Measurements from ENCODE around the gene ABCA7.

DNA sequence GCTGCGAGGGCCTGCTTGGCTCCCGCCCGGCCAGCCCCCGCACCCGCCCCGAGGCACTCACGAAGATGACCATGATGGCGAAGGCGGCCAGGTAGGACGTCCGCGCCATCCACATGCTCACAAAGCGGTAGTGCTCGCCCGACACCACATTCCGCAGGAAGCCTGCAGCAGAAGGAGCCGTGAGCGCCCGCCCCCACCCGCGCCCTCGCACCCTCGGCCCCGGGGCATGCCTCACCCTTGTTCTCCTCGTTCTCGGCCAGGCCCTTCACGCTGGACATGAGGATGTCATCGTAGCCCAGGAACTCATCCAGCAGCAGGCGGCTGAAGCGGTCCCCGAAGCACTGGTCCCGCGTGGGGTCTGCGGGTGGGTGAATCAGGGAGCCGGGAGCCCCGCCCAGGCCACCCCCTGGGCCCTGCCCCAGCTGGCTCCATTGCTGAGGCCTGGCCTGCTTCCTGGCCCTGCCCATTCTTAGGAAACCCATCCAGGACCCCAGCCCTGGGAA is 28.0 kb upstream of the ABCA7 start:
- TF ChIP-seq POLR2AphosphoS5 (IDR thresholded peaks at IDR 0.05; ENCODE audit: low read depth, low read length) (no peak), NR2C2 (CRISPR knock-in tag; IDR thresholded peaks at IDR 0.05; ENCODE audit: borderline replicate concordance) (no peak), RNF2 (conservative IDR thresholded peaks at IDR 0.05; ENCODE audit: low read depth) (no peak), HNRNPK (IDR thresholded peaks at IDR 0.05; ENCODE audit: low read depth, low read length, poor library complexity, severe bottlenecking) (no peak), FOXK2 (IDR thresholded peaks at IDR 0.05) (no peak)
- TF ChIP-seq, protein P1, sequence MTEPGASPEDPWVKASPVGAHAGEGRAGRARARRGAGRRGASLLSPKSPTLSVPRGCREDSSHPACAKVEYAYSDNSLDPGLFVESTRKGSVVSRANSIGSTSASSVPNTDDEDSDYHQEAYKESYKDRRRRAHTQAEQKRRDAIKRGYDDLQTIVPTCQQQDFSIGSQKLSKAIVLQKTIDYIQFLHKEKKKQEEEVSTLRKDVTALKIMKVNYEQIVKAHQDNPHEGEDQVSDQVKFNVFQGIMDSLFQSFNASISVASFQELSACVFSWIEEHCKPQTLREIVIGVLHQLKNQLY (CRISPR knock-in tag; IDR thresholded peaks at IDR 0.05) = no peak
- TF ChIP-seq, protein P2, sequence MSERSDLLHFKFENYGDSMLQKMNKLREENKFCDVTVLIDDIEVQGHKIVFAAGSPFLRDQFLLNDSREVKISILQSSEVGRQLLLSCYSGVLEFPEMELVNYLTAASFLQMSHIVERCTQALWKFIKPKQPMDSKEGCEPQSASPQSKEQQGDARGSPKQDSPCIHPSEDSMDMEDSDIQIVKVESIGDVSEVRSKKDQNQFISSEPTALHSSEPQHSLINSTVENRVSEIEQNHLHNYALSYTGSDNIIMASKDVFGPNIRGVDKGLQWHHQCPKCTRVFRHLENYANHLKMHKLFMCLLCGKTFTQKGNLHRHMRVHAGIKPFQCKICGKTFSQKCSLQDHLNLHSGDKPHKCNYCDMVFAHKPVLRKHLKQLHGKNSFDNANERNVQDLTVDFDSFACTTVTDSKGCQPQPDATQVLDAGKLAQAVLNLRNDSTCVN (CRISPR knock-in tag; IDR thresholded peaks at IDR 0.05; ENCODE audit: borderline replicate concordance) = no peak
- TF ChIP-seq, protein P3, sequence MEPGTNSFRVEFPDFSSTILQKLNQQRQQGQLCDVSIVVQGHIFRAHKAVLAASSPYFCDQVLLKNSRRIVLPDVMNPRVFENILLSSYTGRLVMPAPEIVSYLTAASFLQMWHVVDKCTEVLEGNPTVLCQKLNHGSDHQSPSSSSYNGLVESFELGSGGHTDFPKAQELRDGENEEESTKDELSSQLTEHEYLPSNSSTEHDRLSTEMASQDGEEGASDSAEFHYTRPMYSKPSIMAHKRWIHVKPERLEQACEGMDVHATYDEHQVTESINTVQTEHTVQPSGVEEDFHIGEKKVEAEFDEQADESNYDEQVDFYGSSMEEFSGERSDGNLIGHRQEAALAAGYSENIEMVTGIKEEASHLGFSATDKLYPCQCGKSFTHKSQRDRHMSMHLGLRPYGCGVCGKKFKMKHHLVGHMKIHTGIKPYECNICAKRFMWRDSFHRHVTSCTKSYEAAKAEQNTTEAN (CRISPR knock-in tag; conservative IDR thresholded peaks at IDR 0.05) = no peak

Data from HepG2 (cell line).